Measurements from ENCODE around the gene CLIC1. TPM values are rescaled to one million over a fixed set of nuclear protein-coding genes. Genes with fewer than 3 reads are reported as not detected.

The CLIC1 gene
- total RNA-seq, 1 donor from 2014 or later: 590 TPM

DNA sequence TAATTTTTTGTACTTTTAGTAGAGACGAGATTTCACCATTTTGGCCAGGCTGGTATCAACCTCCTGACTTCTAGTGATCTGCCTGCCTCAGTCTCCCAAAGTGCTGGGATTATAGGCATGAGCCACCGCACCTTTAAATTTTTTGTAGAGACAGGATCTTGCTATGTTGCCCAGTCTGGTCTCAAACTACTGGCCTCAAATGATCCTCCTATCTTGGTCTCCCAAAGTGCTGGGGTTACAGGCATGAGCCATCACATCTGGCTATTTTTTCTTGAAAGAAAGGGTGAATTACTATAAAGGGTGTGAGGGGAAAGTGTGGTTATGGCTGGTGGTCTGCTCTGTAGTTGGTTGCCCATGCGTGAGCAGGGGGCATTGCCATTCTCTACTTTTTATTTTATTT, 28.1 kb downstream of the CLIC1 start:
- intact Hi-C loops (cut with micrococcal nuclease): no loop called here

DNA sequence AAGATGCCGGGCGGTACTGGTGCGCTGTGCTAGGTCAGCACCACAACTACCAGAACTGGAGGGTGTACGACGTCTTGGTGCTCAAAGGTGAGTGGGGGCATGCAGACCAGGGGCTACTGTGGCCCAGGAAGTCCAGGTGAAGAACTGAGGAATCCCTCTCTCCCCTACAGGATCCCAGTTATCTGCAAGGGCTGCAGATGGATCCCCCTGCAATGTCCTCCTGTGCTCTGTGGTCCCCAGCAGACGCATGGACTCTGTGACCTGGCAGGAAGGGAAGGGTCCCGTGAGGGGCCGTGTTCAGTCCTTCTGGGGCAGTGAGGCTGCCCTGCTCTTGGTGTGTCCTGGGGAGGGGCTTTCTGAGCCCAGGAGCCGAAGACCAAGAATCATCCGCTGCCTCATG, 28.6 kb downstream of the CLIC1 start:
- intact Hi-C loops (cut with micrococcal nuclease): no loop called here

DNA sequence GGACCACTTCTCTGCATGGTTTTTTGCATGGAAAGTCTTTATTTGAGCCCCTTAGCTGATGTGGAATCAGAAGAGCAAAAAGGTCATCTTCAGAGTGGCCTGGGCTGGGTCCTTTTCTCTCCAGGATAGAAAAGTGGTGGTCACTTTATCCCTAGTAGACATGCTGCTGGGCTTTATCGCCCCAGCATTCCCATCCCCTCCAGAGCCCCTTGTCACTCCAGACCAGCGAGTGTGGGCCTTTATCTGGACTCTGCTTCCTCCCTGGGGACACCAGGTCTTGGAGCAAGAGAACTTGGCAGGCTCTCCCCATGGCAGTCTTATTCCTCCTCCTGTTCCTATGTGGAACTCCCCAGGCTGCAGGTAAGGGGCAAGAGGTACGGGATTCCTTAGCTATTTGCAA, 29.7 kb downstream of the CLIC1 start, which contains the start of gene LY6G6F:
Gene LY6G6F (plus strand): TSS at position 268 of the 400 bp plus-strand sequence. CDS start 41 bp downstream, at position 309.
- intact Hi-C loops (cut with micrococcal nuclease): no loop called here

DNA sequence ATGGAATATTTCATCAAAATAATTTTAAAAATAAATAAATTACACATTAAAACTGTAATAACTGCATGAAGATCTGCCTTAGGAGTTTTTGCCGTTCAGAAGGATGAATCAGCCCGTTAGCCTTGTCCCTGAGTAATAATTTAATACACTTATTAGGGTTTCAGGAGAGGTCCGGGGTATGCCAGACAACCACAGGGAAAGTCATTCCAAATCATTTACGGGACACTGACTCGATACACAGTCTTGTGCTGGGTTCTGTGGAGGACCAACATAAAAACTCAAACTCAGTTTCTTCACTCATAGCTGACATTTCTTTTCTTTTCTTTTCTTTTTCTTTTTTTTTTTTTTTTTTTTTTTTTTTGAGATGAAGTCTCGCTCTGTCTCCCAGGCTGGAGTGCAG, 30.4 kb downstream of the CLIC1 start:
- intact Hi-C loops (cut with micrococcal nuclease): no loop called here

DNA sequence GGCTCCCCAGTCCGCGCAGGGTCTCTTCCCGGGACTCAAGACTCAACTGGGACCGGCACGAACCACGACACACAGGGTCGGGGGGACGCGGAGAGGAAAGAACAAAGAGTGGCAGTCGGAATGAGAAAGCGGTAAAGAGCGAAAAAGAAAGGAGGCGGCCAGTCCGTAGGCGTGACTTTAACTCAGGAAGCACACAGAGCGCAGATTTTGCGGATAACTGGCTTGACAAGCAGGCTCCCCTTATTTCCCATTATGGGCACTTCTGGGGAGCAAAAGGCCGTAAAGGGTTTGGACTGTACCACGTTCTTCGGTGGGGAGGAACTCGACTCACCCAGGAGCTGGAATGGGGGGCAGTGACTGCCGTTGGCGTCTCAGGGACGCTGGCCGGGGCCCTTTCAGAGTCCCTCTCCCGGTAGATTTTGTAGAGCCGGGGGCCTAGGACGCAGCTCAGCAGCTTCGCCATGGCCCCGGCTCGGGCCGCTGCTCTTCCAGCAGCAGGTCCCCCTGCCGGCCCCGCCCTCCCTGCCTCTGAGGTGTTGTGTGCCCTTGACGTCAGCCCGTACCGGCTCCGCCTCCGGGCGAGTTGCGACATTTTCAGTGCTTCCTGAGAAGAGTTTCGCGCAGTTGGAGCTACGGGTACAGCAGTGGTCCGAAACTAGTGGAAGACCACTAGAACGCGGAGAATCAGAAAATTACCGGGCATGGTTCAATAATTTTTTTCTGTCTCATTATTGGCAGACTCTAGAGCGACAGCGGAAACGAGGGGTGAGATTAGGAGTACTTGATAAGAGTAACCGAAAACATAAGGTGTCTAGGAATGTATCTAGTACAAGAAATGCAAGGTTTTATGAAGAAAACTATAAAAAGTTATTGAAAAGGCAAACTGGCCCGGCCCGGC, 33.3 kb downstream of the CLIC1 start, which contains the start of gene ABHD16A:
Gene ABHD16A (minus strand): TSS at position 506 of the 898 bp plus-strand sequence. CDS start 43 bp downstream, at position 463.
- intact Hi-C loops (cut with micrococcal nuclease): loop anchor here (1.0 to 2.0 kb wide), 8 partner anchors 26 to 194 kb away; partner anchors contain the start of gene EHMT2

DNA sequence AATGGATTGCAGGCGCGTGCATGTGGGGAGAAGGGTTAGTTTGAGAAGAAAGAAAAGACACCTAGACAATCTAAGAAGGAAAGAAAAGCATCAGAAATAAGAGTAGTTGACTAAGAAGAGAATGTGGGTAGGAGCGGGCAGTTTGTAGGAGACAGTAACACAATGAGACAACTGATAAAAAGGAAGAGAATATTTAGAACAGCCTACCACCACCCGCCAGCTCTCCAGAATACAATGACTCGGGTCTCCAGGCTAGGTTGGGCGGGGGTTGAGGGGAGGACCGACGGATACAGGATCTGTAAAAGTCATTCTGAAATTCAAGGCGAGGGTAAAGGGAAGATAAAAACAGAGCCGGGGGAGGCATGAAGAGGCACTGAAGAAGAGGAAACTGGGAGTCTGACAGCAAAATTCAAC, 33.9 kb downstream of the CLIC1 start:
- intact Hi-C loops (cut with micrococcal nuclease): loop anchor here (1.0 to 2.0 kb wide), 4 partner anchors 26 to 194 kb away; partner anchors contain the start of gene EHMT2

DNA sequence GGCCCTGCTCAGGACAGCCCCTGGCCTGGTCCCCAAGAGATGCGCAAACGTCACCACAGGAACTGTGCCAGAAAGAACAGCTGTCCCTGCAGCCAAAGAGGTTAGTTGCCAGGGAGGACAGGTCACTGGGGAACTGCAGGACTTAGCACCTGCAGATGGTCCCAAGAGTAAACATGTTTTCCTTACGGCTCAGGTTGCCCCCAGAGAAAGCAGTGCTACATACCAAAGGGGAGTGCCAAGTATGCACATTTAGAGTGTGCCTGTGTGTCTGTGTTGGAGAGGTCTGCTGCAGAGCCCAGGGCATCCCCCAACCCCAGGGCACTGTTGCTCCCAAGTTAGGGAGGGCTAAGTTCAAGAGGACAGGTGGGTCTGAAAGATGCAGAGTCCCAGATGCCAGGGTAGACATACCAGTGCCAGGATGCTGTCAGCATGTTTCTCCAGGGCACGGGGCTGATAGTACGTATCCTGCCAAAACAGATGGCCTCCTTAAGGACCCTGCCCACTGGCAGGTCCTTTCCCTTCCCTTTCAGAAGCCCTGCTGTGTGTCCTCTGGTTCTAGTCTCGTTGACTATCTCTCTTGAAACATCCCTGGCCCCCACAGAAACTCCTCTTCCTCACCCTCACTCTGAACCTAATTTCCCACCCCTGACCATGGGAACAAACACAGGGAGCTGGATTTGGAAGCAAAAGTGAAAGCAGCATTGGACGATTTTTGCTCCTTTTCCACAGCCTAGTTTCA, 34.5 kb downstream of the CLIC1 start:
- intact Hi-C loops (cut with micrococcal nuclease): loop anchor here (1.0 to 2.0 kb wide), 4 partner anchors 25 to 195 kb away; partner anchors contain the start of gene EHMT2

DNA sequence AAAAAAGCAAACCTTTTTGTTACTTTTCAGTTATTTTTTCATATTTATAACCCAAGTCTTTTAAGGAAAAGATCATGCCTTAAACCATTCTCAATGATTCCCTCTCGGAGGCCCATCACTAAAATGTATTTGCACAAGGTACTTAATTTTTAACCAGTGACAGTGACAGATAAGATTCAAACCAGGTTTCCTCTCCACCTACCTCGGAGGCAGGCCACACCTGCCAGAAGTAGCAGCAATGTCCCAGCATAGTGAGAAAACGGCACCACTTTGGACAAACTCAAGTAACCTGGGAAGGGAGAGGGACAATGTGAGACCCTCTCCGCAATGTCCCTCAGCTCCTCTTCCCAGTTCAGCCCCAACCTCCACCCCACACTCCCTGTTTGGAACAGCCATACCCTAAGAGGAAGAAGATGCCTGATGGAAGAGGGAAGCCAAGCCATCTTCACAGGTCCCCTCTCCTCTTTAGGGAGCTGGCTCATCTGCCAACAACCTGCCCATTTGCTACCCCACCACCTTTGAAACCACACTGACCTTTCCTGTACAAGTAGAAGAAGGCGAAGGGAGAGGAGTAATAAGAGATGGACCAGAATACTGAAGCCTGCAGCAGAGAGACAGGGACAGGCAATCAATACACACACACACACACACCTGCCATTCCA, 35.5 kb downstream of the CLIC1 start:
- intact Hi-C loops (cut with micrococcal nuclease): no loop called here

DNA sequence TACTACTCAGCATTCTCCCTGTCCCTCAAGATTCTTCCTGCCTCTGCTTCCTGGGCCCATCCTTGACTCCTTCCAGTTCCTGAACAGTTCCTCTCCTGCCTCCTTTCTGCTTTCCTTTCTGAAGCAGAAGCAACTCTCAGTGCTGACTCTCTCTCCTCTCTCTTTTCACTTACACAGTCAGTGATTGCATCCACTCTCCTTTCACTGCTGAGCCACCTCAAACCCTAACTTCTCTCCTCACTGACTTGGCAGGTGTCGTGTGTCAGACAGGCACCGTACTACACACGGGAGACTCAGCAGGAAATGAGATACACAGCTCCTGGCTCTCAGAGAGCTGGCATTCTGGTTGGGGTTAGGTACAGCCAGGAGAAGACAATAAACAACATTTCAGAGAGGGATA, 38.8 kb downstream of the CLIC1 start:
- intact Hi-C loops (cut with micrococcal nuclease): no loop called here

DNA sequence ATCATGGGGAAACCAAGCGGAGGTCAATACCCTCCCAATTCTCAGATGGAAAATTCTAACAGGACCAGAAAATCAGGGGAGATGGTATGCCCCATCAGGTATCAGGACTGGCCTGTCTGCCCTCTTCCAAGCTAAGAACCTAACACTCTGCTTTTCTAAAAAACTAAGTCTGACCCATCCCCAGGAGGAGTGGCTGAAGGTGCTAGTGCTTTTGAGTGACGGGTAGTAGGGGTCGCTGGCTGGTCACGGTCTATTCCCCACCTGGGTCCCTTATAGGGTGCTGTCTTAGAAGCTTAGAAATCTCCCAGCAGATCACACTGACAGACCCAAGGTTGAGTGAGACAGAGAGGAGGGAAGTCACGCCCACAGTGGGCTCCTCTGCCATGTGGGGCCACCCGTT, 42.8 kb downstream of the CLIC1 start:
- intact Hi-C loops (cut with micrococcal nuclease): no loop called here

DNA sequence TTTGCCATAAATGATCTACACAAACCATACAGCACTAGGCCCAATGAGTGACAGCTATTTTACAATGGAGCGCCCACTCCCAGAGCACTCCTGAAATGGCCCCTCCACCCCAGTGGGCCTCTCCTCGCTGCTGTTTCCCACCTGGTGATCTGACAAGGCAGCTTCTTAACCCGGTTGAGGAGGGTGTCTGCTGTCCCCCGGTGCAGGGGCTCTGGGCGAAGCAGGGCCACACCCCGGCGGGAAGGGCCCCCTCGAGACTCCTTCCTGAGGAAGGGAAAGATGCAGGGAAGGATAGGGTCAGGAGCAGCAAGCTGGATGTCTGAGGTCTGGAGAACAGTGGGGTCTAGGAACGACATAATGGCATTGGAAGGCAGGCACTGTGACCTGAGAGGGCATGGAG, 43.4 kb downstream of the CLIC1 start:
- intact Hi-C loops (cut with micrococcal nuclease): no loop called here

DNA sequence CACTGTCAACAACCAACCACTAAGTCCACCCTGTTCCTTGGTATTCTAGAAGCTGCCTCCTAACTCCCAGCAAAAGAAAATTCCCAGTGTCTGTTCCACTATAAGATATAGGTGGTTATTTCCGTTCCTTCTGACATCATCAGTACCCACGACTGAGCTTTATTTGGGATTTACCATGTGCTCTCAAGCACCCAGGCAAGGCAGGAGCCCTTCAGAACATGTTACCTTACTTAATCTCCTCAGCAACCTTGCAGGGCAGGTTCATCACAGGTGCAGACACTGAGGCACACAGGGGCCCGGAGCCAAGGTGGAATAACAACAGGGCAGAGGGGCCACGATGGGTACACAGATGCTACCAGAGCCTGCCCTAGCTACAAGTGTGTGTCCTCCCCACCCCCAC, 44.0 kb downstream of the CLIC1 start:
- intact Hi-C loops (cut with micrococcal nuclease): no loop called here

DNA sequence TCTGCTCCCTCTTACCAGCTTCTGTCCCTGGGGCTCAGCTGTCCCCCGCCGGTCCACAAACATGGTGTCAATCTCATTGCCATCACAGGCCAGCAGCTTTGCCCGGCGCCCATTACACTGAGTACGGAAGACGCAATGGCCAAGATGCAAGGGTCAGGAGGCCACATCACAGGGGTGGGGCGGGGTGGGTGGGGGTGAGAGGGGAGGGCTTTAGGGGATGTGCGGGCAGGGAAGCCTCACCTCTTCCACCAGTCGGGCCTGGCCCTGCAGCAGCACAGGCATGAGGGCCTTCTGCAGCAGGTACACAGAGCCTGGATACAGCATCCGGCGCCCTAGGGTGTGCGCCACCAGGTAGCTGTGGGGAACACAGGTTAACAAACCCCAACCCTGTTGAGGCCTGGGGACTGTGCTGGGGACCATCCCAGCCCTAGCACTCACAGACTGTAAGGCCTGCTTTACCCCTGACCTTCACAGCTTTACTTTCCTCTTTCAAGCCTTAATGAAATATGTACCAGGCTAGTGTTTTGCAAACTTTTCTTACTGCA, 44.7 kb downstream of the CLIC1 start:
- intact Hi-C loops (cut with micrococcal nuclease): no loop called here

DNA sequence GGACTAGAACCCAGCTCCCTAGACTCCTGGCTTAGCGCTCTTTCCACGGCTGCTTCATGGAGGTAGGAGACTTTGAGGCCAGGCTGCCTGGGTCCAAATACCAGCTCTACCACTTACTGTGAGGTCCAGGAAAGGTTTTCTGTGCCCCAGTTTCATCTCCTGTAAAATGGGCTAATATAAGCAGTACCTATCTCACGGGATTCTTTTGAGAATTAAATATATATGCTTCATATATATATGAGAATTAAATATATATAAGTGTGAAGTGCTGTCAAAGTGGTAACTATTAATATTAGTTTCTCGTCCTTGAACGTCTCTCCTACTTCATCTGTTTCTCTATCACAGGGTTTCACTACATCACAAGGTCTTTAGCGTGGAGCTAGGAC, 45.3 kb downstream of the CLIC1 start:
- intact Hi-C loops (cut with micrococcal nuclease): no loop called here

DNA sequence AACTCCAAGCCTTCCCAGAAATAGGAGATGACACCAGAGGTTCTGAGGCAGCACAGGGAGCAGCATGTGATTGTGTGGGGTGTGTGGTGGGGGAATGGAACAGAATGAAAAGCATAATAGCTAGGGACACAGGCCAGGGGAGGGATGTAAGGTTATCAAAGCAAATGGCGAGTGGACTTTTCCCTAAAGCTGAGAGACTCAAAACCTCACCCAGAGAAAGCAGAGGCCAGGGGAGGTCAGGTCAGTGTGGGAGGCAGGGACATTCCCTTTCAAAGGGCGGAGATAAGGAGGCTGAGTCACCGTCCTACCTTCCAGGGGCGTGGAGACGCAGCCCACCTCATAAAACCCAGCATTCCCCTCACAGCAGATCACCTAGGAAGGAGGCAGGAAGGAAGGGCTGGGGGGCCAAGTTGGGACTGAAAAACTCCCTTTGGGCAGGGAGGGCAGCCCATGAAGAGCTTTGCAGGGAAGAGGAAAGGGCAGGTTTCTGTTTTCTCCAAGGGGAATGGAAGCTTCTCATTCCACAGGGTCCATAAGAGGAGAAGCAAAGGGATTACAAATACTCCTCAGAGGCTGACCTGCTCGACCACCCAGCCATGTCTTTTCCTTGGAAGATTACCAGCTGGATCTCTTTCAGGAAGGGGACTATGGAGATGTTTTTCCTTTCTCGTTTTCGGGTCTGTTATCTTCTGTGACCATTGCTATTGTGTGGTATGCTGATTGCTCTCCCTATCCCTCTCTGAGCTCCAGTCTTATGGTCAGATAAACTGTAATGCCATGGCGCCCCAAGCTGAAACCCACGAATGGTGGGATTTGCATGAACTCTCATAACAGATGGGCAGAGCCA, 45.9 kb downstream of the CLIC1 start:
- intact Hi-C loops (cut with micrococcal nuclease): no loop called here

DNA sequence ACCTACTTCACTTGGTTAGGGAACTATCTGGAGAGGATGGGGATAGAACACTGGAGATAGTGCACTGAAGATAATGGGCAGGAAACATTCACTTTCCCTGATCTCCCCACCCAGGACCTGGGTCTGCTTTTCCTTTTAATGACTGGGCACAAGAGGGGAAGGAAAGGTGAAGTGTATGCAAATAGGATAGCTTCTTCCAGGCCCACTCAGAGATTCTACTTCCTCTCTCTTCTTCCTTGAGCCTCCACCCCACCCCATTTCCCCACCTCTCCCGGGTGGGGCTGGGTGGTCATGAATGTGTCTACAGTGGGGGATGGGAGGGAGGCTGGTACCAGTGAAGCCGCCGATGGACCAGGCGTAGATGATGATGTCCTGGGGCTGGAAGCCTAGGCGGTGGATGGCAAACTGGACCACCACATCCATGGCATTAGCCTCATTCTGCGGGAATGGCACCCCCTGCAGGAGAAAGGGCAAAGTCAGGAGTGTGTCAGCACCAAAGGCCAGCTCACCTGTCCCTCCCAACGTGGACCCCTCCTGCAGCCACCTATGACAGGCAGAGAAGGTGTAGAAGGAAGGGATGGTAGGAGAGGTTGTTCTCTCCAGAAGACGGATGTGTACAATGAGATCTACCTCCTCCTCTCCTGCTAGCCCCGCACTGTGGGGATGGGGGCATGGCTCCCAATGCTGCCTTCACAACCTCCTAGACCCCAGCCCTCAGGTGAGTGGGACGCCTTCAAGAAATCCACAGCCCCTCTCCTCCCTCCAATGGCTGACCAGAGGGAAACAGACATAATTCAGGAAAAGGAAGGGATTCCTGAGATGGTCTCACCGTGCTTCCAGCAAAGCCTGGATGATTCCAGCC, 46.9 kb downstream of the CLIC1 start:
- intact Hi-C loops (cut with micrococcal nuclease): no loop called here

DNA sequence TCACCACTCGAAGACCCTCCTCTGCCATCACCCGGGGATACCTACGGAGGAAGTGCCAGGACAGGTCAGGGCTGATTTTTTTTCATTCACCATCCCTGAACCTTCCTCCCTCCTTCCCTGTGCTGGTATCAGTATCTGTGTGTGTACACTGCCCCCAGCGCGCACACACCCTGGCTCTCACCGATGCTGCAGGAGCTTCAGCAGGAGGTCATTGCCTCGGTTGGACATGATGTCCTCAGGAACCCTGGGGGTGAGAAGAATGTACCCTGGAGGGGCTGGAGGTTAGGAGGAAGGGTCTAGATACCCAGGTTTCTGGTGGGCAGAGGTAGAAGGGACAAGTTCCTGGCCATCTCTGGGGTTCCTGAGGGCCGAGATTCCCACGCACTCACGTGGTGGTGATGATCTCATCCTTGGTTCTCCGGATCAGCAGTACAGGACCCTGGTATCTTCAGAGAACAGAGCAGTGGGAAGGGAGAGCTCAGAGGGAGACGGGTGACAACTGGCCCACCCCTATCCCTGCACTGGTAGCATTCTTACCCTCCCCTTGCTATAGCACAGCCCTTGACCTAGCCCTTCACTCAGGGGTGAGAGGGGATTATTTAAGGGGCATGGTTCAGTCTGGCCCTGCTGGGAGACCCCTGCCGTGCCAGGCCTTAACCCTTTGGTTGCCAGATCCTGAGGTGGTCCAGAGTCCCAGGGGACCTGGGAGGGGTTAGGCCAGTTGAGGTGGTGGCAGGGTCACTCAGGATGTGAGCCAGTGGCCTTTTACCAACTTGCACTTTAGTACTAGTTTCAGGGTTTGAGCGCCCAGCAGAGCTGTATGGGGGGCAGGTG, 48.3 kb downstream of the CLIC1 start:
- intact Hi-C loops (cut with micrococcal nuclease): no loop called here

DNA sequence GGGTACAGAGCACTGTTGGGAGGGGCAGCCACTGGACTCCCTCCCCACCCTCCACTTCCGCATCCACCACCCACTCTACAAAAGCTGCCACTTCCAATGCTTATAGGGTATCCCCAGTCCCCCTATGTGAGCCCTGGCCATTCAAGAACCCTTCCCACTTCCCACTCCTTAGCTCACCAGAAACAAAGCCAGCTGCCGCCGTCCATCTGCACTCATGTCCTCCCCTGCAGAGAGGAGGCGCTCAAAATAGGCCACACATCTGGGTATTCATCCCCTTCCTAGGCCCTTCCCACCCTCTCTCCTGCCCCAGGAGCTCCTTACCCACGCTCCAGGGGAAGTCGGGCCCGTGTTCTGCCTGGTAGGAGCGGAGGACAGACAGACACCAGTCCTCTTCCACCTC, 49.0 kb downstream of the CLIC1 start:
- intact Hi-C loops (cut with micrococcal nuclease): no loop called here
